HG03095 (cell line): Measurements from ENCODE around the gene ITGB5.
A peak's percentile ranks its signal among the peaks of the same experiment; 100 is the strongest.

Source experiments
- ATAC-seq: cut with Tn5 transposase; IDR thresholded peaks from one replicate; pipeline ENCODE4 v1.9.1; 2021; ENCODE audit warnings: moderate library complexity; ENCODE audit not compliant: unreplicated experiment

Gene ITGB5

DNA sequence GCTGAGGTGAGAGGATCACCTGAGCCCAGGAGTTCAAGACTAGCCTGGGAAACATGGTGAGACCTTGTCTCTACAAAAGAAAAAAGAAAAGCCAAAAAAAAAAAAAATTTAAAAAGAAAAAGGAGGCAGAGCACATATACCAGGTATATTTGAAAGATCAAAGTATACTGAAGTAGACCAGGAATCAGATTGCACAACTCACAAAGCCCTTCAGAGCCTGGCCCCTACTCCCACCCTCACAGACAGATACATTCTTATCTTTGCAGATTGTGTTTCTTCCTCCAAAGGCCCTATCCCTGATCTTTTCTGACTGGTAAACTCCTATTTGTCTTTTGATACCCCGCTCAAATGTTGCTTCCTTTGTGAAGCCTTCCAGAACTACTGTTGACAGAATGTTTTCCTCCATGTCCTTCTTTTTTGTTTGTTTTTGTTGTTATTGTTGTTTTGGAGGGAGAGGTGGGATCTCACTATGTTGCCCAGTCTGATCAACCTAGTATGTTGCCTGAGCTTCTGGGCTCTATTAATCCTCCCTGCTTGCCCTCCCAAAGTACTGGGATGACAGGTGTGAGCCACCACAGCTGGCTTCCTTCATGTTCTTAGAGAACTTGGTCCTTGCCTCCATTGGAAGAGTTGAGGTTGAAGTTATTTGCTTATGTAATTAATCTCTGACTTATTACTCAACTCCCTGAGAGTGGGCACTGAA is 9.8 kb upstream of the ITGB5 start:
- no peak for ATAC-seq

DNA sequence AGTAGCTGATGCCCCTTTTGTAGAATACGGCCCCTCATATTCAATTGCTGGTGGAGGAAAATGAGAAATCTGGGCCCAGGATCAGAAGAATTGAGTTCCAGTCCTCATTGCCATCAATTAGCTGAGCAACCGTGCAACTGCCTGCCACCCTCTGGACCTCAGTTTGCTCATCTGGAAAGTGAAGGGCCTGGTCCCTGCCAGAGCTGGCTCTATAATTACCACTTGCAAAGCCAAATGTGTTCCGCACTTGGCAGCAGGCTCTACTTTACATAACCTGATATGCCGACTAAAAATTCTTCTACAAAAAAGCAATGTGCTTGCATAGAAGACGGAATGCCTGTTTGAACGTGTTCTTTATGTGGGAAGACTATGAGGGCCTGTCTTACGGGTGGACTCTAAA is 8.6 kb upstream of the ITGB5 start:
- ATAC-seq: no peak

DNA sequence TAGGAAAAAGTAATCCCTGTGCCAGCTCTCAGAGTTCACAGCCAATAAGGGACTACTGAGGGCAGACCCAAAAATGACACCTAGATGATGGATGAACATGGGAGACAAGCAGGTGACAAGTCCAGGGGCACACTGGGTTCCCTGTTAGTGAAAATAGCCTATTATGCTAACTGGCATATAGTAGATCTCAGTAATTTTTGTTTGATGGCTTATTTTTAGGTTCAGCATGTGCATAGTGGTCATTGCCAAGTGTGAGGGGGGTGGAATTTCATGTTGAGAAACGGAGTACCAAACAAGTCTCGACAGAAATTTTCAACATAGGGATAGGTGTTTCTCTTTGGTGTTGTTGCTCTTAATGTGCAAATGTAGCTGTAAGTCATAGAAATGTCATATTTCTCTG is 6.4 kb upstream of the ITGB5 start:
- no peak for ATAC-seq

DNA sequence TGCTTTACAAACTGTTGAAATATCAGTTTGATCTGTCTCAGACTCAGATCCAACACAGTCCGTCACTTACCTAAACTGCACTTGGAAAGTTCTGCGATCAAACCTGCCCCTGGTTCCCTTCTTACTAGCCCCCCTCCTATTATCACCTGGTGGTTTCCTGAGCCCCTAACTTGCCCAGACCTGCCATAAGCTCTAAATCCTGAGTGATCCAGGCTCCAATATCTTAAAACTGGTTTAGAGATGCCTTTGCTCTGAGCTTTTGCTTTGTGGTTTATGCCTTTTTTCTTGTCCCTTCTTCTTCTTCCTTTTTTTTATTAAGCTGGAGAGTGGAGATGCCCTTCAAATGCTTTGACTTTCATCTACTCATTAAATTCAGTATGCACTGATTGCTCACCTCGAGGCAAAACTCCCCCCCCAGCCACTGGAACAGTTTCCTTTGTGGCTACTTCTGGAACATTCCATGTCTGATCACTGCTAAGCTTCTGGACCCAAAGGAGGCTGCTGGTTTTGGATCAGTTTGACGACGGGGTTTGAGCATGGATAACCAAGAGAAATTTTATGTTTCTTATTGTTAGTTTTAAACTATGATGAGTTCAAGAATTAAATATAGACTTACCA is 3.5 kb upstream of the ITGB5 start:
- no peak for ATAC-seq

DNA sequence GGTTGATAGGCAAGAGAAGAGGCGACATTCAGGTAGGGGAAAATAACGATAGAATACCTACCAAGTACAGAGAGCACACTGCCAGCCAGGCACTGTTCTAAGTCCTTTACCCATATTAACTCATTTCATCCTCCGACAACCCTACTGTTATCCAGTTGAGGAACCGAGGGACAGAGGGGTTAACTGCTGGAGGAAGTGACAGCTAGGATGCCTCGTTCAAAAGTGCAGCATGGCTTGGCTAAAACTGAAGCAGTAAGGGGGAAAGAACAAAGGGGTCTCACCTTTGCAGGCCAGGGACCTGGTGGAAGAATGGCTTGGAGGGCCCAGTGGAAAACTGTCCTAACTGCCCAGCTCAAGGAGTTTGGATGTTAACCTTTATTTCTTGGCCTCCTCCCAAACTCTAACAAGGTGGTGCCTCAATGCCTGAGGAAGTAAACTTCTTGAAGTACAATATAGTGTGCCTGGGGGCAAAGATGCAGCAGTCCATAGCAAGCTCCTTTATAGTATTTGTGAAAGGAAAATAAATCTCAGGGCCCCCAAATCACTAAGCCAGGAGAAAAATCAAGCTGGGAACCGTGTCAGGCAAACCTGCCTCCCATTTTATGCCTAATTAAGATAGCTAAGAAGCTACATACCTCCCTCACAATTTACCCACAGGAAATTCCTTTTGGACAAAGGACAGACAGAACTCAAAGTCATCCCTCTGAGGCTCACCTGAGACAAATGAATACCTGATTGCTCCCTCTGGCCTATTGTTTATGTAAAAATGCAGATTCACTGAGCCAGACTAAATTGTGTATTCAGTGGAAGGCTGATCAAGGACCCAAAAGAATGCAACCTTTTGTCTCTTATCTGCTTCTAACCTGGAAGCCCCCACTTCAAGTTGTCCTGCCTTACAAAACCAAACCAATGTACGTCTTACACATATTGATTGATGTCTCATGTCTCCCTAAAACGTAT is 1.6 kb upstream of the ITGB5 start:
- ATAC-seq: no peak

DNA sequence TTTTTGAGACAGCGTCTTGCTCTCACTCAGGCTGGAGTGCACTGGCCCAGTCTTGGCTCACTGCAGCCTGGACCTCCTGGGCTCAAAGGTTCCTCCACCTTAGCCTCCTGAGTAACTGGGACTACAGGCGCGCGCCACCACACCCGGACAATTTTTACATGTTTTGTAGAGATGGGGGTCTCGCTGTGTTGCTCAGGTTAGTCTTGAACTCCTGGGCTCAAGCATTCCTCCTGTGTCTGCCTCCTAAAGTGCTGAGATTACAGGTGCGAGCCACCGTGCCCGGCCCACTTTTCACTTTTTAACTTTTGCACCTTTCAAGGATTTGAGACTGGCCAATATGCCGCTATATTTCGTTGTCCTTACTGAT is 750 bp upstream of the ITGB5 start:
- no peak for ATAC-seq

DNA sequence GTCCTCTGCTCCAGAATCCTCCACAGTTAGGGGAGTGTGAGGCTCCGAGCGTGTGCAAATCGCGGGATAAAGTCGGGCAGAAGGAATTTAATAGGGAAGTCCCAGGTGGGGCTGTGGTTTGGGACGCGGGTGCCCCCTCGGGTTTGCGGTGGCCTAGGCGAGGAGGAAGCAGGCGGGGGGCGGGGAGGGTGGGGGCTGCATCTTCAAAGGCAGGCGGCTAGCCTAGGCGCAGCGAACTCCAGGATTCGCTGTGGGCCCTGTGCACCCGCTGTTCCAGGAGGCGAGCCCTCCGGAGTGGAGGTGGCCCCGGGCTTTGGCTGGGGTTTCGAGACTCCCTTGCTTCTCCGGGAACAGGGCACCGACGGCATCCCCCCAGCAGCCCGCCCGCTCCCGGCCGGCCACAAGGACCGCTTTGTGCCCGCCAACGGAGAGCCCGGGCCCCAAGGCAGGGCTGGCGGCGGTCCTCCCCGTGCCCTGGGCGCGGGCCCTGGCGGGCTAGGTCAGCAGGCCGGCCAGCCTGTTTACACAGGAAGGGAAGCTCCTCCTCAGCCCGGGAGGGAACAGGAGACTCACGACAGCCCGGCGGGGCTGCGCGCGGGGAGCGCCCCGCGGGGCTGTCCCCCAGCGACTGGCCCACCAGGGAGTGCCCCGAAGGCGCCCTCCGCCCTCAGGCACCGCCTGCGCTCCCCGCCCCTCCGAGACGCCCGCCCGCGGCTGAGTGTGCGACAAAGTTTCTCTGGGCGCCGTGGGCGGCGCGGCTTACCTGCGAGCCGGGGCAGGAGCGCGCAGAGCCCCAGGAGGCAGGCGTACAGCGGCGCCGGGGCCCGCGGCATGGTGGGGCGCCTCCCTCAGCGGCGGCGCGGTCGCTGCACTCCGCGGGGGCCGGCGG is 753 bp downstream of the ITGB5 start:
- peak; percentile 31 for ATAC-seq

DNA sequence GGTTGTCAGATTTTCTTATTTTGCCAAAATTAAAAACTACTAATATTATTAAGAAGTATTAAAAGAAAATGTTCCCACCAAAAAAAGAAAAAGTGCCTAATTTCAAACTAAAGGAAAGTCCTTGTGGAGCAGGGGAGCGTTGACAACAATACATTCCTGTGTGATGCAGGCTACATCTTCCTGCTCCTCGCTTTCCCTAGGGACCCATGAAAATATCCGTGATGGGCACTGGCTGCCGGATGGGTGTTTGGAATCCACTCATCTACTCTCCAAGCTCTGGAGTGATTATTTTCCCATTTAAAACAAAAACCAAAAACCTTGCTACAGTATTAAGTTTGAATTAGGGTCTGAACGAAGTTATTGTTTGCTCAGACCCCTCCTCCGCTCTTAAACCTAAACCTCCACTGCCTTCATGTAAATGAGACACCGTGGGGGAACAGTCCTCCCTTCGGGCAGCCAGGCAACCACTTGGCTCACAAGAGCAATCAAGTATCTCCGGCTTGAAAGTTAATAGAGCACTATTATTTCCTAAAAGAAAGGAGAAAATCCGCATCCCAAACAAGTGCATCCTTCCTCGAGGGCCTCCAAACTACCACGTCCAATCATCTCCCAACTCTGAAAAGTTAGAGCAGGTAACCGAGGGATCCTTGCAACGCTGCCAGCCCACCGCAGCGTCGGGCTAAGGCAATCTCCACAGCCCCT is 1.5 kb downstream of the ITGB5 start:
- no peak for ATAC-seq

DNA sequence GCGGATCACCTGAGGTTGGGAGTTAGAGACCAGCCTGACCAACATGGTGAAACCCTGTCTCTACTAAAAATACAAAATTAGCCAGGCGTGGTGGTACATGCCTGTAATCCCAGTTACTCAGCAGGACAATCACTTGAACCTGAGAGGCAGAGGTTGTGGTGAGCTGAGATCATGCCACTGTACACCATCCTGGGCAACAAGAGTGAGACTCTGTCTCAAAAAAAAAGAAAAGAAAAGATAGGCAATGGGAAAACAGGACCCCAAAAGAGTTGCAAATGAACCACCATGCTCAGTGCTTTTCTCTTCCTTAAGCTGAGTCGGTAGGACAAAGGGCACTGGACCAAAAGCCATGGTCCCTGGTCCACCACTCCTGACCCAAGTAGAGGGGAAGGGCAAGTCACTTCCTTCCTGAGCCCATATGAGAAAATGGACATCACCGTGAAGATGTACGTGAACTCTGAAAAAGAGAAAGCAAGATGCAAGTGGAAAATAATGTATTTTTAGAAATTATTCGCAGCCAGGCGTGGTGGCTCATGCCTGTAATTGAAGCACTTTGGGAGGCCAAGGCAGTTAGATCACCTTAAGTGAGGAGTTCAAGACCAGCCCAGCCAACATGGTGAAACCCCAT is 2.6 kb downstream of the ITGB5 start:
- ATAC-seq: no peak

DNA sequence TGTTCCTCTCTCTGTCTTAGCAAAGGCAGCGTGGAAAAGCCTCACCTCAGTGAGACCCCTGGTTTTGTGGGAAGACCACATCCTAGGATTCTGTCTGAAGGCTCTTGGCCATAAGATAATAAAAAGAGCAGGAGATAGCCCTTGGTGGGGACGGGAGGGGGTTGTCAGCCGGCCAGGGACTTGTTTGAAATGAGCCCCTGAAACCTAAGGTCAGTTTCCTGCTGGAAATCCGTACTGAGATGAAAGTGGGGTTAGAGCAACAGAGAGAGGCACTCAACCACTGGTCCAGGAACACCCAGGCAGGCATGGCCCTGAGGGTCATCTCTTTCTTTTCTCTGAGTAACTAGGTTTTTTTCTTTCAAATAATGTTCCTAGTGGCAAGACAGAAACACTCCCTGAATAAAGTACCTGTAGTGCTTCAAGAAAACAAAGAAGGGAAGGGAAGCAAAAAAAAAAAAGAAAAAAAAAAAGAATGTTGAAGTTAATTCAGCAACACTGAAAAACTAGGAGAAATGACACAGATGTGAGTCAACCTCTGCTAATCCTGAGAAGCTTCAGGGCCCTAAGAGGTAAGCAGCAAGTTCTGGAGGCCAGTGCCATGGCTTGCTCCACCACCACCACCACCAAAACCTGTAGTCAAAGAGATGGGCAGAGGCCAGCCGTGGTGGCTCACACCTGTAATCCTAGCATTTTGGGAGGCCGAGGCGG is 3.2 kb downstream of the ITGB5 start:
- ATAC-seq: no peak

DNA sequence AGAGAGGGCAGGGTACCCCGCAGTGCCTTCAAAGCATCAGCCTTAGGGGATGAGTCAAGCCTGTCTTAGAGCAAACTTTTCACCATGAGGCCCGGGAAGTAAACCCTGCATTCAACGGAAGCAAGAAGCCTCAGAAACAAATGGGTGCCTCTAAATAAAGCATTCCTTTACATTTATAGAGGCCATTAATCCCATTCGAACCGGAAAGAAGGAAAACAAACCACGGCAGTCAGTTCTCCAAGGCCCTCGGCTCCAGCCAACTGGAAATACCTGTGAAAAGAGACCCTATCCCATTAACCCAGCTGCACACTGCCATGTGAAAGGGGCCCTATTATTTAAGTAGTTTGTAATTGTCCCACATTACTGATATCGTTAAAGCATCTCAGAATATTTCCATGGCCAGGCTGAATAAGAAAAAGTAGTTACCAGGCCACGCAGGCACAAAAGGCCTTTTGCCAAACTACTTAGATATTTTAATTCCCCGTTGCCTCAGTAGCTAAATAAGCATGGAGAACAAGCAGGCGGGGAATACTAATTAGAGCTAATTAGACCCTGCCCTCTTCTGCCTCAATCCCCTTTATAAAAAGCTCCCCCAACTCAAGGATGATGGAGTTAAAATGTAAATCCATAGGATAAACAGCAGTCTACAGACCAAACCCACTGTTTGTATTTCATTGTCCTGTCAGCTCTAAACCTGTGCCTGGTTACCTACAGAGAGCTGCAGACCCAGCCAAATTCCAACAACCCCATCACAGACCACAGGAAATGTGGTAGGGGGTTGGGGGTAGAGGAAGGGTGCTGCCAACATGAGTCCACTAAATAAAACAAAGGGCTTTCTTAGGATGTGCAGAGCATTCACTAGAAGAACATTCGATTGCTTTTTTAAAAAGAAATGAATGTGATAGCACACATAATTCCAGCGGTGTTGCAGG is 4.1 kb downstream of the ITGB5 start:
- no peak for ATAC-seq

DNA sequence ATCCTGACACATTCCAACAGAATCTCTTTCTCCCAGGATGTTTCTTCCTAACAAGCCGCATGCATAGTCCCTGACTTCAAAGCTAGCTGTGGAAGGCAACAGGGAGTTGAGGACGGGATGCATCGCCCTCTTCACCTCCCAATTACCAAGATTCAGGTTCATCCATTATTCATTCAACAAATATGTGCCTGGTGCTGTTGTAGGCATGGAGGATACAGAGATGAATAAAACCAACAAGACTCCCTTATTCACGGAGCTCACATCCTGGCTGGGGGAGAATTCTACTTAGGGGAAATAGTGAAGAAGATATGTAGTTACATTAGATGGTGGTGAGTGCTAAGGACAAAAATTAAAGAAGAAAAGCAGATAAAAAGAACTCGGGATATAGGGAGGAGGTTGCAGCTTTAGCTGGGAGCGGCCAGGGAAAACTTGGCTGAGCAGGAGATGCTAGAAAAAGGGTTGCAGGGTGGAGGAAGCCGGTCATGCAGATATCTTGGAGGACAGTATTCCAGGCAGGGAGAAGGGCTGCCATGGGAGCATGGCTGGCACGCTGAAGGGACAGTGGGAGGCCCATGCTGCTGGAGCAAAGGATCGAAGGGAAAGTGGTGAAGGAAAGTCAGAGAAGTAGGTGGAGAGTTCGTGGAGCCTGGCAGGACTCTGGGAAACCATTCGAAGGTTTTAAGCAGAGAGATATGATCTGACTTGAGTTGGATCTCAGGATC is 5.0 kb downstream of the ITGB5 start:
- no peak for ATAC-seq

DNA sequence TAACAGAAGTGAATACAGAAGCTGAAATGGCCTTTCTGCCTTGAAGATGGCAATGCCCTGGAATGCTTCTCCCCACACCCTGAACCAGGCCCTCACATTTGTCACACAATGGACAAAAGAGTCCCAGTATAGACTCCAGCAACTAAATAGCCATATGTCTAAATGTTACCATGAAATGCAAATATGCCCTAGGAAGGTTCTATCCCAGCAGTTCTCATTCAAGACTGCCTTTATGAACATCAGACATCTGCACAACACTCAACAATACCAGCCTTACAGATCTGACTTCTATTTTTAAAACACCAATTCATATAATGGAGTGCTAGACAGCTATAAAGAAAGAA is 7.9 kb downstream of the ITGB5 start:
- no peak for ATAC-seq

DNA sequence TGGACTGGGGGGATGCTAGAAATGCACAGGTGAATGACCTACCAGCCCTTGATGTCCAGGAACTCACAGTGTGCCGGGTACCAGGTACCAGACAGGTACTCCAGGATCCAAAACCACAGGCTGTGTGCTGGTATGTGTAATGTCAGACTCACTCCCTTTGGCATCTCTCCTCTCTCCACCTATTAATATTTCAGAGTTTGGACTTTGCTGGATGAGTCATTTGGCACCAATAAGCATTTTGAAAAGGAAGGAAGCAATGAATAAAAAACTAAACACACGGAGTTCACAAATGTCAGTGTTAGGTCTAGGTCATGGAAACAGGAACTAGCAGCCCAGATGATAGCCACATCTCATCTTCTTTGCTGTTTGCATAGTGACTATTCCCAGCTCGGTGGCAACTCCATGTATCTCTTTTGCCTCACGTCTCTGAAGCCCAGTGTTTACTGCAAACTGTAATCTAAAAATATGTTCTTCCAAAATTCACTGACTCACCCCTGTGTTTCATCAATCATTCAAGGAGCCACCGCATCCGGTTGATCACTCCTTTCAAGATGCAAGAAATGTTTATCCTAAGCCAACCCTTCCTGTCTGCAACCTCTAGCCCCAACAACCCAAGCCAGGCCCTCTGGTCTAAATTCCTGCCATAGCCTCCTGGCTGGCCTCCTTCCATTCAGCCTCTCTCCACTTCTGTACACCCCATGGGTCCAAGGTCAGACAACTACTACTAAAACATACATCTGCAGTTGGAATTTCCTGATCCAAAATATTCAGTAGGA is 8.4 kb downstream of the ITGB5 start:
- ATAC-seq: no peak

DNA sequence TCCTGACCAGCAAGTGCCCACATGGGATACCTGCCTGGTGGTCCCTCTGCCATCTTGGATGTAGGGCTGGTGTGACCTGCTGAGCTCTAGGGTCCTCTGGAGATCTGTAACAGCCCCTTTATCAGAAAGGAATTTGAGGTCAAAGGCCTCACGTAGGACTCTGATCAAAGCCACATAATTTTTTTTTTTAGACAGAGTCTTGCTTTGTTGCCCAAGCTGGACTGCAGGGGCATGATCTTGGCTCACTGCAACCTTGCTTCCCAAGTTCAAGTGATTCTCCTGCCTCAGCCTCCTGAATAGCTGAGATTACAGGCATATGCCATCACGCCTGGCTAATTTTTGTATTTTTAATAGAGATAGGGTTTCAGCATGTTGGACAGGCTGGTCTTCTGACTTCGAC is 9.5 kb downstream of the ITGB5 start:
- ATAC-seq: no peak

DNA sequence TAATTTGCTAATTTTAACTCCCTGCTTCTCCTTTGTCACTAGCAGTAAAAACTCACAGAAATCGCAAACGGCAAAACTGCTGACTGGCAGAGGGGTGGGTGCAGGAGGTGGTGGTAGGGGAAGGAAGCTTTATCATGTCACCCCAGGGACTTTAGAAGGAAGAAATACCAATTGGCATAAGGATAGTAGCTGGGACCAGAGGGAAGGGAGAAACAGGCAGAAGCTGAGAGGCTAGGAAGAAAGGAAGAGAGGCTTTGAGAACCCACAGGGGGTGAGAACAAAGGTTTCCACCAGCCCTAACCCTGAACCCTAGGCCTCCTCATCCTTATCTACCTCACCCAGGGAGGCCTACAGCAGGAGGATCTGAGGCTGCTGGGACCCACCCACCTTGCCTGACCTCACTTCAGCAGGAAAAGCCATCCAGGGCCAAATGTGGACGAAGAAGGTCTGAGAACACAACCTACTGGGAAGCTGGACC is 10.7 kb downstream of the ITGB5 start:
- ATAC-seq: no peak

DNA sequence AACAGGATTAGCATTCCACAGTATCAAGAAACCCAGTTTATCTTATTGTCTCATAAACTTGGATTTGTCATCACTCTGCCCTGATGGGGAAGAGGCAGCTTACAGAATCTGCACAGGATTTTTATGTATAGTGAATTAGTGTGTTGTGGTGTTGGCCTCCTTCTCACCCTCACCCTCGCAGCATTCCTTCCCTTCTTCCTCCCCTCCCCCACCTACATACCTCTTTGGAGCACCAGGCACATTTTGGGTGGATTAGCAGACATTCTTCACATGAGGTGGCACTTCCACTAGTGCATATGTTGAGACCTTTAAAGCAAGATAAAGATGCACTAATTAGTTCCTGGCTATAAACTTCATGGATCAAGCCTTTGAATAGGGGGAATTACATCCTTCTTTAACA is 13.9 kb downstream of the ITGB5 start:
- no peak for ATAC-seq
